Endothelial cell of umbilical vein (primary cell): ENCODE data around the gene SPAG16. TPM values are rescaled to one million over a fixed set of nuclear protein-coding genes. Genes with fewer than 3 reads are reported as not detected.

Experiments
- BruUV-seq: library from RNA; stranded (reverse); fragments of 400-500 nt; replicated peaks from 2 replicates; lab custom pipeline; 2021; lab: Mats Ljungman, UMichigan
- CTCF ChIA-PET: fragments of 300-600, 350-600 bp; sonication (Branson Sonifier 250); formaldehyde crosslinking; loops from one replicate; lab custom pipeline; 2021; ENCODE audit warnings: antibody characterized with exemption, inconsistent platforms; lab: Charles Lee
- POLR2A ChIA-PET: fragments of 300-600, 350-600 bp; sonication (Branson Sonifier 250); formaldehyde crosslinking; loops from one replicate; lab custom pipeline; 2021; ENCODE audit warnings: antibody characterized with exemption, inconsistent platforms; lab: Charles Lee
- DNase-seq: peaks from one replicate; pipeline ENCODE4 v3.0.0-alpha.2; 2011; ENCODE audit warnings: low read depth, low spot score
- FAIRE-seq: peaks from 2 replicates; lab custom pipeline; 2011; peaks lifted over from hg19 to GRCh38; lab: Jason Lieb, UNC
- H2AFZ ChIP-seq: 2 replicates; pipeline ENCODE4 v1.6.0; 2012; ENCODE audit warnings: low read depth, low read length, control low read depth, inconsistent platforms
- H3K27ac ChIP-seq: 2 replicates; pipeline ENCODE4 v1.5.1; 2011; ENCODE audit warnings: low read depth, mild to moderate bottlenecking, control low read depth, low read length, moderate library complexity; ENCODE audit not compliant: insufficient read depth
- H3K27me3 ChIP-seq, 2 experiments: 2 replicates each; pipeline versions ENCODE4 v1.6.0 to v1.6.1; 2011; ENCODE audit warnings: low read length in 2 of 2, mixed read lengths in 1 of 2; ENCODE audit not compliant: control insufficient read depth in 2 of 2, insufficient read depth in 2 of 2
- H3K36me3 ChIP-seq, 2 experiments: 2 replicates in 1 of 2; 3 replicates in 1 of 2; pipeline ENCODE4 v1.5.1; 2011; ENCODE audit warnings: low read length in 2 of 2, mild to moderate bottlenecking in 1 of 2, moderate library complexity in 1 of 2; ENCODE audit not compliant: control insufficient read depth in 2 of 2, insufficient read depth in 2 of 2; ENCODE audit errors: extremely low read depth in 1 of 2
- H3K4me1 ChIP-seq: 3 replicates; pipeline ENCODE4 v1.5.1; 2011; ENCODE audit warnings: mild to moderate bottlenecking, low read length; ENCODE audit not compliant: control insufficient read depth, insufficient read depth; ENCODE audit errors: extremely low read depth
- H3K4me2 ChIP-seq: 2 replicates; pipeline ENCODE4 v1.6.1; 2011; ENCODE audit warnings: low read length, control low read depth, mixed read lengths; ENCODE audit not compliant: insufficient read depth
- H3K4me3 ChIP-seq, 3 experiments: fragments of 200-600 bp in 1 of 3; sonication (generic), shearing (Covaris generic) in 1 of 3; replicated peaks in 1 of 3; 2 replicates each; pipeline ENCODE4 v1.5.1; 2011 to 2016; ENCODE audit warnings: control low read depth in 3 of 3, low read length in 3 of 3, mild to moderate bottlenecking in 2 of 3, inconsistent platforms in 1 of 3, low read depth in 1 of 3, moderate library complexity in 1 of 3; ENCODE audit not compliant: insufficient read depth in 1 of 3
- H3K79me2 ChIP-seq: 2 replicates; pipeline ENCODE4 v1.6.0; 2012; ENCODE audit warnings: low read length, inconsistent platforms; ENCODE audit not compliant: control insufficient read depth, insufficient read depth
- H3K9ac ChIP-seq: replicated peaks from 2 replicates; pipeline ENCODE3; 2011; ENCODE audit warnings: low read length, control low read depth; ENCODE audit not compliant: insufficient read depth; ENCODE audit errors: extremely low read depth
- H3K9me1 ChIP-seq: replicated peaks from 3 replicates; pipeline ENCODE4 v1.6.0; 2011; ENCODE audit warnings: mild to moderate bottlenecking, low read length; ENCODE audit not compliant: control insufficient read depth, insufficient read depth; ENCODE audit errors: extremely low read depth
- H3K9me3 ChIP-seq: replicated peaks from 2 replicates; pipeline ENCODE4 v1.5.1; 2012; ENCODE audit warnings: low read length, inconsistent platforms; ENCODE audit not compliant: control insufficient read depth, insufficient read depth
- H4K20me1 ChIP-seq: replicated peaks from 2 replicates; pipeline ENCODE3; 2011; ENCODE audit warnings: mild to moderate bottlenecking, low read length; ENCODE audit not compliant: control insufficient read depth, insufficient read depth; ENCODE audit errors: extremely low read depth
- EZH2 ChIP-seq: IDR thresholded peaks from 2 replicates; pipeline ENCODE4 v1.6.1; 2012; ENCODE audit warnings: borderline replicate concordance, low read depth, mild to moderate bottlenecking, moderate library complexity, low read length, inconsistent platforms; ENCODE audit not compliant: severe bottlenecking
- FOS ChIP-seq: IDR thresholded peaks from 2 replicates; pipeline ENCODE4 v1.6.1; 2011; ENCODE audit warnings: mild to moderate bottlenecking, low read length, moderate library complexity, borderline replicate concordance; ENCODE audit not compliant: insufficient read depth
- GATA2 ChIP-seq: IDR thresholded peaks from 2 replicates; pipeline ENCODE4 v1.7.0; 2011; ENCODE audit warnings: low read depth, mild to moderate bottlenecking, moderate library complexity, mixed read lengths, low read length; ENCODE audit not compliant: insufficient read length, insufficient read depth
- JUN ChIP-seq: IDR thresholded peaks from 2 replicates; pipeline ENCODE4 v1.6.1; 2011; ENCODE audit warnings: borderline replicate concordance, low read depth; ENCODE audit not compliant: insufficient read length, insufficient read depth
- MAX ChIP-seq: IDR thresholded peaks from 2 replicates; pipeline ENCODE4 v1.6.1; 2011; ENCODE audit not compliant: insufficient read depth, insufficient read length
- MYC ChIP-seq: IDR thresholded peaks from one replicate; pipeline ENCODE4 v1.6.1; 2011; ENCODE audit warnings: mild to moderate bottlenecking, low read depth, low read length
- POLR2A ChIP-seq: IDR thresholded peaks from 2 replicates; pipeline ENCODE4 v1.6.1; 2012; ENCODE audit warnings: low read depth, mild to moderate bottlenecking, control low read depth, low read length
- POLR2AphosphoS5 ChIP-seq: IDR thresholded peaks from 2 replicates; pipeline ENCODE4 v1.6.1; 2012; ENCODE audit warnings: low read depth, mild to moderate bottlenecking, control low read depth, low read length, moderate library complexity; ENCODE audit not compliant: insufficient read depth
- dilution Hi-C: fragments of 300-500 bp; cut with MboI; formaldehyde crosslinking; loops from one replicate; pipeline ENCODE4 v1.15.0; 2019; ENCODE audit warnings: low sequenced_read_pairs; ENCODE audit not compliant: extremely low pct_ligation_motif_present
- intact Hi-C: fragments of 100-400 bp; cut with micrococcal nuclease; formaldehyde crosslinking; loops from one replicate; pipeline ENCODE4 v1.10.0; 2022
- polyA plus RNA-seq, 4 experiments: library from polyadenylated mRNA; depleted of rRNA in 3 of 4; stranded (reverse) in 3 of 4; unstranded in 1 of 4; fragments of >200 nt; gene quantifications; 2 replicates each; pipeline versions ENCODE4 v1.2.1 to v1.2.3, GENCODE V29; 2011 to 2012; ENCODE audit warnings: missing spikeins in 1 of 4
- total RNA-seq: library from RNA; stranded (reverse); gene quantifications from 2 replicates; pipeline ENCODE4 v1.2.3, GENCODE V29; 2021
- TF ChIP-seq, protein P1 (sequence below), 2 donors: IDR thresholded peaks; 1 replicate in 1 of 2; 2 replicates in 1 of 2; pipeline ENCODE4 v1.5.1; 2011; ENCODE audit warnings: low read length in 2 of 2, mild to moderate bottlenecking in 2 of 2, moderate library complexity in 2 of 2, control low read depth in 1 of 2, inconsistent platforms in 1 of 2, low read depth in 1 of 2; ENCODE audit not compliant: insufficient read depth in 1 of 2; ENCODE audit errors: extremely low read depth in 1 of 2

SPAG16 gene
- total and polyA plus RNA-seq, 2 donors (not counting 3 experiments of a cell fraction or from before 2014, with no cell fraction given), result 4.0 to 7.7 TPM

DNA sequence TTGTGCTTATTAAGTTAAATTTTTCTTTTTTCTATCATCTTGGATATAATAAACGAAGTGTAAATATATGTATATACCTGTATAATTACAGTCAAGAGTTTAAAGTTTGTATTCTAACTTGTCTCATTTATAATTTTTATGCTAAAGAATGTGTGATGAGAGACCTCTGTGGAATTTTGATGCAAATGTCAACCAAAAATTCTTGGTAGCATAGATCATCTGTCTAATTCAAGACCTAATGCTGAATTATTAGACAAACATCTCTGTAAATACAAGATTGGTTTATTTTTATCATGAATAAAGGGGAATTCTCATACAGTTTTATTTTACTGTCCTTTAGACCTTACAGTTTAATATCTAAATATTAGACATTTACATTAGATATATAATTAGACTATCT, 977.4 kb downstream of the SPAG16 start:
- dilution Hi-C loops, result no loop called here
- BruUV-seq, result no TSS peak
- no peaks in the 10 kb centered on the region for H3K9me1 ChIP-seq
- no peak overlapping the region for H3K9ac ChIP-seq
- no peak overlapping the region for H3K4me2 ChIP-seq
- DNase-seq (no peak), FAIRE-seq (no peak)
- H3K27me3 ChIP-seq, result no peaks in the 10 kb centered on the region
- ChIA-PET CTCF (no interaction called here), POLR2A (no interaction called here)
- H3K79me2 ChIP-seq, result no peaks in the 10 kb centered on the region
- H3K4me1 ChIP-seq, result no peaks in the 10 kb centered on the region
- no peak overlapping the region for H2AFZ ChIP-seq
- H3K9me3 ChIP-seq, result no peaks in the 10 kb centered on the region
- no peaks in the 10 kb centered on the region for H3K36me3 ChIP-seq
- no peak overlapping the region for H3K4me3 ChIP-seq
- no peaks in the 10 kb centered on the region for H4K20me1 ChIP-seq
- TF ChIP-seq JUN (no peak), EZH2 (no peak), MAX (no peak), MYC (no peak), FOS (no peak)
- TF ChIP-seq, protein P1, sequence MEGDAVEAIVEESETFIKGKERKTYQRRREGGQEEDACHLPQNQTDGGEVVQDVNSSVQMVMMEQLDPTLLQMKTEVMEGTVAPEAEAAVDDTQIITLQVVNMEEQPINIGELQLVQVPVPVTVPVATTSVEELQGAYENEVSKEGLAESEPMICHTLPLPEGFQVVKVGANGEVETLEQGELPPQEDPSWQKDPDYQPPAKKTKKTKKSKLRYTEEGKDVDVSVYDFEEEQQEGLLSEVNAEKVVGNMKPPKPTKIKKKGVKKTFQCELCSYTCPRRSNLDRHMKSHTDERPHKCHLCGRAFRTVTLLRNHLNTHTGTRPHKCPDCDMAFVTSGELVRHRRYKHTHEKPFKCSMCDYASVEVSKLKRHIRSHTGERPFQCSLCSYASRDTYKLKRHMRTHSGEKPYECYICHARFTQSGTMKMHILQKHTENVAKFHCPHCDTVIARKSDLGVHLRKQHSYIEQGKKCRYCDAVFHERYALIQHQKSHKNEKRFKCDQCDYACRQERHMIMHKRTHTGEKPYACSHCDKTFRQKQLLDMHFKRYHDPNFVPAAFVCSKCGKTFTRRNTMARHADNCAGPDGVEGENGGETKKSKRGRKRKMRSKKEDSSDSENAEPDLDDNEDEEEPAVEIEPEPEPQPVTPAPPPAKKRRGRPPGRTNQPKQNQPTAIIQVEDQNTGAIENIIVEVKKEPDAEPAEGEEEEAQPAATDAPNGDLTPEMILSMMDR (IDR thresholded peaks at IDR 0.05; ENCODE audit: extremely low read depth in 1 of 2, insufficient read depth in 1 of 2, low read depth in 1 of 2, low read length in 2 of 2), result no peak
- intact Hi-C loops, result no loop called here
- H3K27ac ChIP-seq, result no peak overlapping the region

GRCh38 chr2:214264171-214264570, 979.9 kb downstream of the SPAG16 start:
- Histone ChIP-seq H3K9ac (no peak overlapping the region), H3K9me3 (no peaks in the 10 kb centered on the region), H3K27me3 (no peaks in the 10 kb centered on the region), H3K9me1 (no peaks in the 10 kb centered on the region), H3K79me2 (no peaks in the 10 kb centered on the region), H3K4me1 (no peaks in the 10 kb centered on the region), H4K20me1 (no peaks in the 10 kb centered on the region), H2AFZ (no peak overlapping the region), H3K27ac (no peak overlapping the region), H3K36me3 (no peaks in the 10 kb centered on the region), H3K4me3 (no peak overlapping the region), H3K4me2 (no peak overlapping the region)
- ChIA-PET CTCF (no interaction called here), POLR2A (no interaction called here)
- TF ChIP-seq MAX (no peak), EZH2 (no peak), FOS (no peak), GATA2 (no peak), POLR2A (no peak), MYC (no peak), POLR2AphosphoS5 (no peak), JUN (no peak)
- TF ChIP-seq, protein P1 (IDR thresholded peaks at IDR 0.05; ENCODE audit: extremely low read depth in 1 of 2, insufficient read depth in 1 of 2, low read depth in 1 of 2, low read length in 2 of 2), result no peak
- no peak for DNase-seq
- intact Hi-C loops (no loop called here), dilution Hi-C loops (no loop called here)
- no TSS peak for BruUV-seq
- no peak for FAIRE-seq
